Measurements from ENCODE around the gene KLF9.

- TF ChIP-seq RBAK (tag by site-specific recombination; IDR thresholded peaks at IDR 0.05) (no peak), CTCF (tag by site-specific recombination; IDR thresholded peaks at IDR 0.05) (no peak), ZNF433 (tag by site-specific recombination; IDR thresholded peaks at IDR 0.05; ENCODE audit: low read depth) (no peak), ZNF510 (tag by site-specific recombination; IDR thresholded peaks at IDR 0.05; ENCODE audit: insufficient replicate concordance) (no peak), ZNF549 (tag by site-specific recombination; IDR thresholded peaks at IDR 0.05) (no peak)
Measured at GRCh38 chr9:70435948-70436347, 21.5 kb upstream of the KLF9 start.

Data from HEK293 (cell line).